H54 (cell line): ENCODE measurements around the gene ABCA4.
"Not testable (repeated sequence)": the region's sequence is repeated elsewhere in the genome, so short reads cannot be mapped to it uniquely, and the experiment has no call there.

ENCODE experiments used
- DNase-seq: peaks from one replicate; pipeline ENCODE4 v3.0.0; 2011; ENCODE audit warnings: low spot score, mixed read lengths; ENCODE audit not compliant: insufficient read length
- FAIRE-seq: peaks from 3 replicates; lab custom pipeline; 2011; peaks lifted over from hg19 to GRCh38; lab: Jason Lieb, UNC
- POLR2A ChIP-seq: IDR thresholded peaks from 2 replicates; pipeline ENCODE4 v1.6.1; 2011; ENCODE audit warnings: low read depth, mild to moderate bottlenecking, low read length

Gene ABCA4

GRCh38 chr1:93964777-93965200 lies 156.2 kb downstream of the ABCA4 start:
- FAIRE-seq, result no peak
- no peak for DNase-seq
- no peak for TF ChIP-seq POLR2A

DNA sequence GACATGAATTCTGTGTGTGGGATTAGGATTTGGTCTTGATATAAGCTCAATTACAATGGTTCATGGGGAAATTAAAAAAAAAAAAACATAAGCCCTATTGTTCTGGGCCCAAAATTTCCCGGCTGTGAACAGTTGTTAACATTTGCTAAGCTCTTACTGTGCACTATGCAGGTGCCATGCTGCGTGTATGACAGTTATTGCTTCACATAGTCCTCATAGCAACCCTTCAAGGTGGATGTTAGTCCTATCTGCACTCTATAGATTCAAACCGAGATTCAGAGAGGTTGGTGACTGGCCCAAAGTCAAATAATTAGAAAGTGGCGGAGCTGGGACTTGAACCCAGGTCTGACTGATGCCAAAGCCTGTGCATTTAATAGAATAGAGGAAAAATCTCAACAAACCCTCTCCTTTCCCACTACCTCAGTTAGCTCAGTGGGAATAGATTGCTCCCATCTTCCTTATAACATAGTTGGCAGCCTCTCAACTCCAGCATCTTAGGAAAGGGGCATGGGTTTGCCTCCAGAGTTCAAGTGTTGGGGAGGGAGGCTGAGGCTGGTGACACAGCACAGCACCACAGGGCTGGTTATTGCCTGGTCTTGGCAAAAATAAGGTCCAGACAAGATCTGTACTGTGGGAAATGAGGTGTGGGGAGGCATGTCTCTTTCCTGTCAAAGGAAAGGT lies 156.7 kb downstream of the ABCA4 start:
- no peak for FAIRE-seq
- no peak for TF ChIP-seq POLR2A

GRCh38 chr1:93963585-93963984 lies 157.4 kb downstream of the ABCA4 start:
- FAIRE-seq (no peak), DNase-seq (no peak)
- TF ChIP-seq POLR2A, result no peak

More for the DNA sequence above, 156.7 kb downstream of the ABCA4 start:
- DNase-seq, result no peak

- DNase-seq (no peak), FAIRE-seq (no peak)
- TF ChIP-seq POLR2A, result no peak
Observed at GRCh38 chr1:93961906-93962305, 159.0 kb downstream of the ABCA4 start.

DNA sequence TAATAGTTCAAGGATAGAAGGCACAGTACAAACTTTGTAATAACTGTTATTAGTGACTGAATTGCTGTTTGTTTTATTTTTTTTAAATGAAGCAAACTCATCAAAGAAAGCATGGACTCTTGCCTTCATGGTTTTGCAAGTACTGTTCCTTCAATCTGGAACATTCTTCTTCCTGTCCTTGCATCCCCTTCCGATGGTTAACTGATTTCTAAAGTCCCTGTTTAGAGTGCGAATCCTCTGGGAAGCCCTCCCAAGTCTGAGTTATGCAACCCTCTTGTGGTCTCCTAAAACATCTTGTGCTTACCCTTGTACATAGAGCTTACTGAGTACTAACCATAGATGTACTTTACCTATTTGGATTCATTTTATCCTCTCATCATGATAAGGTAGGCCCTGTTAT lies 159.5 kb downstream of the ABCA4 start:
- no peak for TF ChIP-seq POLR2A
- DNase-seq (no peak), FAIRE-seq (no peak)

GRCh38 chr1:93960641-93961147 lies 160.3 kb downstream of the ABCA4 start:
- DNase-seq, result no peak
- no peak for TF ChIP-seq POLR2A
- FAIRE-seq, result no peak

GRCh38 chr1:93959413-93959812 lies 161.5 kb downstream of the ABCA4 start:
- TF ChIP-seq POLR2A, result no peak
- no peak for FAIRE-seq
- DNase-seq, result no peak

DNA sequence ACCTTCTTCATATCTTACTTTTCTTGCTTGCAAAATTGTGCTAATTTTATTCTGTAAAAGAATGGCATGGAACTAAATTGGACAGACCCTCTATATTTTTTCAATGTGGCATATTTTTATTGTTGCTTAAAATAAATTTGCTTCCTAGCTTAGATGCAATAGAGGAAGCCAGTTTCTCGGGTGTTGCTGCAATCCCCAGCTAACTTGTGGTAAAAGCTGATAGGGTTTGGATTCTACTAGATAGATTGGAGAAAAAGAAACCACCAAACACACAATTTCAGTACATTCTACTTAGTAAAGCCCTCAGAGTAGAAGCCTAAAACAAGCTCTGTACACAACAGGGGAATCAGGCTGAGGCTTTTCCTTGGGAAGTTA lies 162.2 kb downstream of the ABCA4 start:
- TF ChIP-seq POLR2A, result no peak
- DNase-seq (no peak), FAIRE-seq (no peak)

- TF ChIP-seq POLR2A, result no peak
- DNase-seq, result no peak
- no peak for FAIRE-seq
Observed at GRCh38 chr1:93958032-93958725, 162.8 kb downstream of the ABCA4 start.

- TF ChIP-seq POLR2A, result no peak
- FAIRE-seq (no peak), DNase-seq (no peak)
Observed at GRCh38 chr1:93955765-93956164, 165.2 kb downstream of the ABCA4 start.

GRCh38 chr1:93947002-93947686 lies 173.8 kb downstream of the ABCA4 start:
- DNase-seq, FAIRE-seq: not testable (repeated sequence)
